Upper lobe of left lung (tissue), 4 donors: ENCODE data around the gene TES.
"Not testable (repeated sequence)": the region's sequence is repeated elsewhere in the genome, so short reads cannot be mapped to it uniquely, and the experiment has no call there.

Source experiments
- POLR2A ChIP-seq, 4 donors: fragments of 450-650 bp; IDR thresholded peaks; one replicate each; pipeline ENCODE4 v1.5.1; 2016 to 2017; ENCODE audit warnings: antibody characterized with exemption in 4 of 4, mild to moderate bottlenecking in 2 of 4
- TF ChIP-seq, protein P1 (sequence below), 6 experiments: fragments of 450-650 bp in 4 of 6; fragments of 200-600 bp in 2 of 6; sonication (generic) in 2 of 6; IDR thresholded peaks; one replicate each; pipeline ENCODE4 v1.5.1; 2016 to 2019; ENCODE audit warnings: antibody characterized with exemption in 6 of 6

DNA sequence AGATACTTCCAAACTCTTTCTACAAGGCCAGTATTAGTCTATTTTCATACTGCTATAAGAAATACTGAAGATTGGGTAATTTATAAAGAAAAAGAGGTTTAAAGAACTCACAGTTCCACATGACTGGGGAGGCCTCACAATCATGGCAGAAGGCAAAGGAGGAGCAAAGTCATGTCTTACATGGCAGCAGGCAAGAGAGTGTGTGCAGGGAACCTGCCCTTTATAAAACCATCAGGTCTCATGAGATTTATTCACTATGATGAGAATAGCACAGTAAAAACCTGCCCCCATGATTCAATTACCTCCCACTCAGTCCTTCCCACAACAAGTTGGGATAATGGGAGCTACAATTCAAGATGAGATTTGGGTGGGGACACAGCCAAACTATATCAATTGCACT lies 85.6 kb downstream of the TES start:
- TF ChIP-seq, protein P1, sequence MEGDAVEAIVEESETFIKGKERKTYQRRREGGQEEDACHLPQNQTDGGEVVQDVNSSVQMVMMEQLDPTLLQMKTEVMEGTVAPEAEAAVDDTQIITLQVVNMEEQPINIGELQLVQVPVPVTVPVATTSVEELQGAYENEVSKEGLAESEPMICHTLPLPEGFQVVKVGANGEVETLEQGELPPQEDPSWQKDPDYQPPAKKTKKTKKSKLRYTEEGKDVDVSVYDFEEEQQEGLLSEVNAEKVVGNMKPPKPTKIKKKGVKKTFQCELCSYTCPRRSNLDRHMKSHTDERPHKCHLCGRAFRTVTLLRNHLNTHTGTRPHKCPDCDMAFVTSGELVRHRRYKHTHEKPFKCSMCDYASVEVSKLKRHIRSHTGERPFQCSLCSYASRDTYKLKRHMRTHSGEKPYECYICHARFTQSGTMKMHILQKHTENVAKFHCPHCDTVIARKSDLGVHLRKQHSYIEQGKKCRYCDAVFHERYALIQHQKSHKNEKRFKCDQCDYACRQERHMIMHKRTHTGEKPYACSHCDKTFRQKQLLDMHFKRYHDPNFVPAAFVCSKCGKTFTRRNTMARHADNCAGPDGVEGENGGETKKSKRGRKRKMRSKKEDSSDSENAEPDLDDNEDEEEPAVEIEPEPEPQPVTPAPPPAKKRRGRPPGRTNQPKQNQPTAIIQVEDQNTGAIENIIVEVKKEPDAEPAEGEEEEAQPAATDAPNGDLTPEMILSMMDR (IDR thresholded peaks at IDR 0.05), result not testable (repeated sequence)
- TF ChIP-seq POLR2A (IDR thresholded peaks at IDR 0.05), result not testable (repeated sequence)
